Fibroblast of villous mesenchyme (primary cell): ENCODE measurements around the gene TRAF4. TPM values are rescaled to one million over a fixed set of nuclear protein-coding genes. Genes with fewer than 3 reads are reported as not detected.
"Not testable (repeated sequence)": the region's sequence is repeated elsewhere in the genome, so short reads cannot be mapped to it uniquely, and the experiment has no call there.

Experiments
- DNase-seq: peaks from one replicate; pipeline ENCODE4 v3.0.0-alpha.2; 2010; ENCODE audit warnings: low read depth
- H3K4me3 ChIP-seq: 2 replicates; pipeline ENCODE4 v1.5.1; 2011; ENCODE audit warnings: low read depth, mild to moderate bottlenecking, low read length
- CTCF ChIP-seq: IDR thresholded peaks from 2 replicates; pipeline ENCODE4 v1.5.1; 2012; ENCODE audit warnings: low read depth, mild to moderate bottlenecking, low read length; ENCODE audit not compliant: insufficient read depth
- small RNA-seq: library from RNA; depleted of rRNA; stranded (forward); fragments of <200 nt; gene quantifications from one replicate; pipeline ENCODE3, GENCODE V24; 2012
- total RNA-seq: library from RNA; depleted of rRNA; stranded (reverse); fragments of >200 nt; gene quantifications from 2 replicates; pipeline ENCODE4 v1.2.3, GENCODE V29; 2012

TRAF4 gene
- total RNA-seq, 1 donor: 64.8 TPM

DNA sequence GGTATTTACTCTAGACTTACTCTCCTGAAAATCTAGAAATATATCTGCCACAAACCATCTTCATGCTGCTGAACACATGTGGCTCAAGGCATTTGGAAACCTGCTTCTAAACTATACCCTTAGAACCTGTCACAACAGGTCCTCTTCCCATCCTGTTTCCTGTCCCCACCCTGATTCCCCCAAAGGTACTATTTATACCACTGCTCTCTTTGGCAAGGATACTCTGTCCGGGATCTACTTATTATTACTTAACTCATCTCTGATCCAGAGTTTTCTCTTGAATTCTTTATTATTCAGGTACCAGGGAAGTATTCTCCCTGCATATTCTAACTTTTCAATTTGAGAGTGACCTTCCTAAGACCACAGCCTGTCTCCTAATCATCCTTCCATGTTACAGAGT is 33.4 kb downstream of the TRAF4 start:
- no peak for TF ChIP-seq CTCF
- DNase-seq: no peak
- H3K4me3 ChIP-seq: no peak overlapping the region

GRCh38 chr17:28779601-28780000 is 35.8 kb downstream of the TRAF4 start:
- not testable (repeated sequence) for H3K4me3 ChIP-seq, DNase-seq

GRCh38 chr17:28783161-28783560 is 39.4 kb downstream of the TRAF4 start:
- TF ChIP-seq CTCF: no peak
- no peak for DNase-seq
- no peak overlapping the region for H3K4me3 ChIP-seq

DNA sequence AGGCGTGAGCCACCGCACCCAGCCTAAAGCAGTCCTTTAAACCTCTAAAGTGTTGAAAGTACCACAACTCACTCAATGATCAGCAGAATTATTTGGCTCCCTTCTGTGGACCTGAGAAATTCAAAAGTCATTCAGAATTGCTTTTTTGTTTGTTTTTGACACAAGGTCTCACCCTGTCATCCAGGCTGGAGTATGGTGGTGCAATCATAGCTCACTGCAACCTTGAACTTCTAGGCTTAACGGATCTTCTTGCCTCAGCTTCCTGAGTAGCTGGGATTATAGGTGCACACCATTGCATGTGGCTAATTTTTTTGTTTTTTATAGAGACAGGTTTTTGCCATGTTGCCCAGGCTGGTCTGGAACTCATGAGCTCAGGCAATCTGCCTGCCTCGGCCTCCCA is 44.3 kb downstream of the TRAF4 start:
- TF ChIP-seq CTCF: no peak
- no peak for DNase-seq
- H3K4me3 ChIP-seq: no peak overlapping the region

GRCh38 chr17:28792877-28793661 is 49.3 kb downstream of the TRAF4 start:
- peak; percentile 37 for DNase-seq
- TF ChIP-seq CTCF: no peak
- no peak overlapping the region for H3K4me3 ChIP-seq

GRCh38 chr17:28794846-28795441 is 51.1 kb downstream of the TRAF4 start:
- H3K4me3 ChIP-seq, DNase-seq: not testable (repeated sequence)

- no peak for TF ChIP-seq CTCF
- no peak overlapping the region for H3K4me3 ChIP-seq
- DNase-seq: no peak
Observed at GRCh38 chr17:28796062-28796461, 52.3 kb downstream of the TRAF4 start.

Small RNA genes lying within 50 kb of the gene (small RNA-seq; reads per million reads assigned to genes)
- gene SNORD42A (not detected), gene SNORD42B (0.66 reads per million), gene SNORD4A (not detected), gene SNORD4B (not detected)

Other genes starting within 250 kb of the TRAF4 start
- gene FOXN1, start 237.7 kb upstream of the TRAF4 start, total RNA-seq: not detected in 2 replicates
- gene UNC119, start 191.4 kb upstream of the TRAF4 start, total RNA-seq: 19.6 and 21.6 TPM in 2 replicates
- 48.3 and 52.7 TPM in 2 replicates for gene PIGS, start 172.5 kb upstream of the TRAF4 start, total RNA-seq
- gene ALDOC, start 167.1 kb upstream of the TRAF4 start, total RNA-seq: 28.9 and 41.6 TPM in 2 replicates
- 21.9 and 38.4 TPM in 2 replicates for gene SPAG5, start 145.0 kb upstream of the TRAF4 start, total RNA-seq
- gene RSKR, start 129.8 kb upstream of the TRAF4 start, total RNA-seq: 4.8 and 5.6 TPM in 2 replicates
- 143 and 176 TPM in 2 replicates for gene BLTP2, start 98.9 kb upstream of the TRAF4 start, total RNA-seq
- gene SDF2, start 82.1 kb upstream of the TRAF4 start, total RNA-seq: 41.6 and 57.4 TPM in 2 replicates
- gene SUPT6H, start 81.8 kb upstream of the TRAF4 start, total RNA-seq: 52.2 and 54.4 TPM in 2 replicates
- gene PROCA1, start 32.1 kb upstream of the TRAF4 start, total RNA-seq: under 0.01 and 1.6 TPM in 2 replicates
- gene RAB34, start 26.1 kb upstream of the TRAF4 start, total RNA-seq: 148 and 185 TPM in 2 replicates
- 336 and 532 TPM in 2 replicates for gene RPL23A, start 24.0 kb upstream of the TRAF4 start, total RNA-seq
- gene TLCD1, start 17.8 kb upstream of the TRAF4 start, total RNA-seq: 6.1 and 8.2 TPM in 2 replicates
- 2.2 and 7.4 TPM in 2 replicates for gene NEK8, start 15.2 kb upstream of the TRAF4 start, total RNA-seq
- gene FAM222B, start 98.8 kb downstream of the TRAF4 start, total RNA-seq: 5.5 and 6.9 TPM in 2 replicates
- 29.6 and 39.3 TPM in 2 replicates for gene ERAL1, start 111.0 kb downstream of the TRAF4 start, total RNA-seq
- gene FLOT2, start 153.7 kb downstream of the TRAF4 start, total RNA-seq: 39.6 and 43.6 TPM in 2 replicates
- 2.6 and 3.5 TPM in 2 replicates for gene DHRS13, start 159.1 kb downstream of the TRAF4 start, total RNA-seq
- gene PHF12, start 207.5 kb downstream of the TRAF4 start, total RNA-seq: 22.5 and 23.2 TPM in 2 replicates